HepG2 (cell line): Measurements from ENCODE around the gene CIB1. TPM values are rescaled to one million over a fixed set of nuclear protein-coding genes. Genes with fewer than 3 reads are reported as not detected.

Experiments used
- CREB1 ChIP-seq, 2 experiments: fragments of 450-650 bp in 1 of 2; IDR thresholded peaks; 2 replicates each; pipeline ENCODE4 v1.6.1; 2016 to 2017; ENCODE audit warnings: control low read depth in 1 of 2, mild to moderate bottlenecking in 1 of 2, missing compliant biosample characterization in 1 of 2, missing genetic modification characterization in 1 of 2
- DR1 ChIP-seq: sonication (generic); formaldehyde crosslinking; IDR thresholded peaks from 2 replicates; pipeline ENCODE4 v1.8.0; 2021; ENCODE audit warnings: mild to moderate bottlenecking, missing genetic modification reagents, inconsistent platforms
- GTF2F1 ChIP-seq: fragments of 150-350 bp; IDR thresholded peaks from 2 replicates; pipeline ENCODE4 v1.6.1; 2014; ENCODE audit warnings: low read length
- HOXA9 ChIP-seq: sonication (generic); formaldehyde crosslinking; IDR thresholded peaks from 2 replicates; pipeline ENCODE4 v1.8.1; 2022; ENCODE audit warnings: missing genetic modification reagents, mild to moderate bottlenecking, moderate library complexity, borderline replicate concordance
- JUN ChIP-seq: sonication (generic); formaldehyde crosslinking; IDR thresholded peaks from 2 replicates; pipeline ENCODE4 v1.4.0; 2020; ENCODE audit warnings: mild to moderate bottlenecking, missing genetic modification reagents
- MATR3 ChIP-seq: sonication (generic); formaldehyde crosslinking; IDR thresholded peaks from 2 replicates; pipeline ENCODE4 v1.4.0; 2020; ENCODE audit warnings: missing genetic modification reagents
- NAIF1 ChIP-seq: sonication (generic); formaldehyde crosslinking; IDR thresholded peaks from 2 replicates; pipeline ENCODE4 v1.5.0; 2020; ENCODE audit warnings: mild to moderate bottlenecking, missing genetic modification reagents, borderline replicate concordance
- NFATC3 ChIP-seq: sonication (generic); formaldehyde crosslinking; IDR thresholded peaks from 2 replicates; pipeline ENCODE4 v1.5.1; 2020; ENCODE audit warnings: mild to moderate bottlenecking, missing genetic modification reagents
- NFRKB ChIP-seq: fragments of 450-650 bp; IDR thresholded peaks from 2 replicates; pipeline ENCODE4 v1.6.1; 2017
- SNAI1 ChIP-seq: sonication (generic); formaldehyde crosslinking; IDR thresholded peaks from 2 replicates; pipeline ENCODE4 v1.5.0; 2020; ENCODE audit warnings: mild to moderate bottlenecking, missing genetic modification reagents, borderline replicate concordance
- ZNF232 ChIP-seq: sonication (generic); formaldehyde crosslinking; IDR thresholded peaks from 2 replicates; pipeline ENCODE4 v1.4.0; 2020; ENCODE audit warnings: missing genetic modification reagents, borderline replicate concordance
- ZNF263 ChIP-seq: sonication (generic); formaldehyde crosslinking; IDR thresholded peaks from 2 replicates; pipeline ENCODE4 v1.4.0; 2020; ENCODE audit warnings: missing genetic modification reagents
- ZNF709 ChIP-seq: sonication (generic); formaldehyde crosslinking; IDR thresholded peaks from 2 replicates; pipeline ENCODE4 v1.5.0; 2020; ENCODE audit warnings: mild to moderate bottlenecking, missing genetic modification reagents
- polyA plus RNA-seq, 8 experiments: library from polyadenylated mRNA; depleted of rRNA in 3 of 8; stranded (reverse) in 7 of 8; unstranded in 1 of 8; fragments of >200 nt; fragmentation: Illumina TruSeq in 4 of 8; extraction: Trizol in 4 of 8; gene quantifications; 2 replicates each; pipeline versions ENCODE4 v1.2.1 to v1.2.3, GENCODE V29; 2011 to 2016; ENCODE audit warnings: low read depth in 4 of 8, missing spikeins in 1 of 8, mixed read lengths in 1 of 8; ENCODE audit not compliant: insufficient read depth in 1 of 8
- total RNA-seq, 5 experiments: library from RNA; depleted of rRNA; stranded (reverse); fragments of >200 nt; fragmentation: Illumina TruSeq; extraction: Trizol; gene quantifications; 2 replicates each; pipeline ENCODE4 v1.2.3, GENCODE V29; 2016; ENCODE audit warnings: low read depth in 1 of 5
- TF ChIP-seq, protein P1 (sequence below): conservative IDR thresholded peaks from 2 replicates; pipeline ENCODE4 v1.6.1; 2018; ENCODE audit warnings: missing genetic modification reagents
- TF ChIP-seq, protein P2 (sequence below): sonication (generic); formaldehyde crosslinking; IDR thresholded peaks from 2 replicates; pipeline ENCODE4 v1.5.0; 2020; ENCODE audit warnings: mild to moderate bottlenecking, missing genetic modification reagents
- TF ChIP-seq, protein P3 (sequence below): sonication (generic); formaldehyde crosslinking; IDR thresholded peaks from 2 replicates; pipeline ENCODE4 v1.5.0; 2020; ENCODE audit warnings: missing genetic modification reagents
- TF ChIP-seq, protein P4 (sequence below): IDR thresholded peaks from 2 replicates; pipeline ENCODE4 v1.6.1; 2016; ENCODE audit warnings: low read depth, missing genetic modification reagents, missing compliant biosample characterization

Gene CIB1
- total and polyA plus RNA-seq, 2 of the 13 experiments (the other 11 are each of a cell fraction or from before 2014, with no cell fraction given), result 38.7 to 72.7 TPM

DNA sequence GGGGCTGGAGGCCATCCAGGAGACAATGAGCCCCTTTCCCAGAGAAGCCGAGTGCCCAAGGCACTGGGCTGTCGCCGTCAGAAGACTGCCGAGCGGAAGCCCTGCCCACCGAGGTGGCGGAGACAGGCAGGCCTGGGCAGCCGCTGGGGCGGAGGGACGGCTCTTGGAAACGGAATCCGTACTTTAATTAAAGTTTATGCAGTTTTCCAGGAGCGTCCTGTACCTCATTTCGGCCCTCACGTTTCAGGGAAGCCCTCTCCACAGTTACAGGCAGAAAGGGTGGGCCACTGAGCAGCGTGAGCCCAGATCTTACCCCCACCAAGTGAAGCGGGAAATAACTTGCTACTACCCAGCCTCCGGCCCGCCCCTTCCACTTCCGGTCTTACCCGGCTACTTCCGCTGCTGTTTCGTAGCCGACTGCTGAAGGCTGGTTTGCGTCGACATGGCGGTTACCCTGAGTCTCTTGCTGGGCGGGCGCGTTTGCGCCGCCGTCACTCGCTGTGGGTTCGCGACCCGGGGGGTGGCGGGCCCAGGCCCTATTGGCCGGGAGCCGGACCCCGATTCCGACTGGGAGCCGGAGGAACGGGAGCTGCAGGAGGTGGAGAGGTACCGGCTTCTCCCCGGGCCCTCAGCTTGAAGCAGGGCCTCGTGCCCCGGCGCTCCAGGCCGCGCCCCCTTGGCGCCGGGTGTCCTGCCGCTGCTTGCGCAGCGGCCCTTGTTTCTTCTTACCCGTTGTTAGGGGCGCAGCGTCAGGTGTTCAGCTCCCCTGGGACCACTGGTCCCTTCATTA lies 31.7 kb upstream of the CIB1 start, which contains the start of gene NGRN (continued):
- TF ChIP-seq, protein P1, sequence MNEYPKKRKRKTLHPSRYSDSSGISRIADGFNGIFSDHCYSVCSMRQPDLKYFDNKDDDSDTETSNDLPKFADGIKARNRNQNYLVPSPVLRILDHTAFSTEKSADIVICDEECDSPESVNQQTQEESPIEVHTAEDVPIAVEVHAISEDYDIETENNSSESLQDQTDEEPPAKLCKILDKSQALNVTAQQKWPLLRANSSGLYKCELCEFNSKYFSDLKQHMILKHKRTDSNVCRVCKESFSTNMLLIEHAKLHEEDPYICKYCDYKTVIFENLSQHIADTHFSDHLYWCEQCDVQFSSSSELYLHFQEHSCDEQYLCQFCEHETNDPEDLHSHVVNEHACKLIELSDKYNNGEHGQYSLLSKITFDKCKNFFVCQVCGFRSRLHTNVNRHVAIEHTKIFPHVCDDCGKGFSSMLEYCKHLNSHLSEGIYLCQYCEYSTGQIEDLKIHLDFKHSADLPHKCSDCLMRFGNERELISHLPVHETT (CRISPR knock-in tag), result no peak; the same call in 1 of the 2 replicates
- TF ChIP-seq, protein P2, sequence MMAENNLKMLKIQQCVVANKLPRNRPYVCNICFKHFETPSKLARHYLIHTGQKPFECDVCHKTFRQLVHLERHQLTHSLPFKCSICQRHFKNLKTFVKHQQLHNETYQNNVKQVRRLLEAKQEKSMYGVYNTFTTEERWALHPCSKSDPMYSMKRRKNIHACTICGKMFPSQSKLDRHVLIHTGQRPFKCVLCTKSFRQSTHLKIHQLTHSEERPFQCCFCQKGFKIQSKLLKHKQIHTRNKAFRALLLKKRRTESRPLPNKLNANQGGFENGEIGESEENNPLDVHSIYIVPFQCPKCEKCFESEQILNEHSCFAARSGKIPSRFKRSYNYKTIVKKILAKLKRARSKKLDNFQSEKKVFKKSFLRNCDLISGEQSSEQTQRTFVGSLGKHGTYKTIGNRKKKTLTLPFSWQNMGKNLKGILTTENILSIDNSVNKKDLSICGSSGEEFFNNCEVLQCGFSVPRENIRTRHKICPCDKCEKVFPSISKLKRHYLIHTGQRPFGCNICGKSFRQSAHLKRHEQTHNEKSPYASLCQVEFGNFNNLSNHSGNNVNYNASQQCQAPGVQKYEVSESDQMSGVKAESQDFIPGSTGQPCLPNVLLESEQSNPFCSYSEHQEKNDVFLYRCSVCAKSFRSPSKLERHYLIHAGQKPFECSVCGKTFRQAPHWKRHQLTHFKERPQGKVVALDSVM (CRISPR knock-in tag), result peak; percentile 34
- no peak; the same call in 1 of the 2 replicates for TF ChIP-seq DR1 (CRISPR knock-in tag)
- TF ChIP-seq JUN (CRISPR knock-in tag), result no peak
- TF ChIP-seq ZNF232 (CRISPR knock-in tag), result no peak
- TF ChIP-seq SNAI1, result peak; percentile 82
- no peak for TF ChIP-seq HOXA9 (CRISPR knock-in tag)
- TF ChIP-seq ZNF709 (CRISPR knock-in tag), result no peak
- no peak for TF ChIP-seq NFRKB
- TF ChIP-seq CREB1 (IDR thresholded peaks at IDR 0.05), result peak; percentile 47; the same call in 1 of the 2 replicates
- TF ChIP-seq CREB1 (CRISPR knock-in tag; IDR thresholded peaks at IDR 0.05), result no peak
- TF ChIP-seq NFATC3 (CRISPR knock-in tag), result 0 out of 2 replicates have a peak, but pooled peaks have one; percentile 73
- no peak for TF ChIP-seq GTF2F1
- TF ChIP-seq, protein P3, sequence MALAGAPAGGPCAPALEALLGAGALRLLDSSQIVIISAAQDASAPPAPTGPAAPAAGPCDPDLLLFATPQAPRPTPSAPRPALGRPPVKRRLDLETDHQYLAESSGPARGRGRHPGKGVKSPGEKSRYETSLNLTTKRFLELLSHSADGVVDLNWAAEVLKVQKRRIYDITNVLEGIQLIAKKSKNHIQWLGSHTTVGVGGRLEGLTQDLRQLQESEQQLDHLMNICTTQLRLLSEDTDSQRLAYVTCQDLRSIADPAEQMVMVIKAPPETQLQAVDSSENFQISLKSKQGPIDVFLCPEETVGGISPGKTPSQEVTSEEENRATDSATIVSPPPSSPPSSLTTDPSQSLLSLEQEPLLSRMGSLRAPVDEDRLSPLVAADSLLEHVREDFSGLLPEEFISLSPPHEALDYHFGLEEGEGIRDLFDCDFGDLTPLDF, result peak; percentile 79
- TF ChIP-seq NAIF1, result peak; percentile 67; the same call in 1 of the 2 replicates
- TF ChIP-seq ZNF263 (CRISPR knock-in tag), result no peak
- TF ChIP-seq, protein P4, sequence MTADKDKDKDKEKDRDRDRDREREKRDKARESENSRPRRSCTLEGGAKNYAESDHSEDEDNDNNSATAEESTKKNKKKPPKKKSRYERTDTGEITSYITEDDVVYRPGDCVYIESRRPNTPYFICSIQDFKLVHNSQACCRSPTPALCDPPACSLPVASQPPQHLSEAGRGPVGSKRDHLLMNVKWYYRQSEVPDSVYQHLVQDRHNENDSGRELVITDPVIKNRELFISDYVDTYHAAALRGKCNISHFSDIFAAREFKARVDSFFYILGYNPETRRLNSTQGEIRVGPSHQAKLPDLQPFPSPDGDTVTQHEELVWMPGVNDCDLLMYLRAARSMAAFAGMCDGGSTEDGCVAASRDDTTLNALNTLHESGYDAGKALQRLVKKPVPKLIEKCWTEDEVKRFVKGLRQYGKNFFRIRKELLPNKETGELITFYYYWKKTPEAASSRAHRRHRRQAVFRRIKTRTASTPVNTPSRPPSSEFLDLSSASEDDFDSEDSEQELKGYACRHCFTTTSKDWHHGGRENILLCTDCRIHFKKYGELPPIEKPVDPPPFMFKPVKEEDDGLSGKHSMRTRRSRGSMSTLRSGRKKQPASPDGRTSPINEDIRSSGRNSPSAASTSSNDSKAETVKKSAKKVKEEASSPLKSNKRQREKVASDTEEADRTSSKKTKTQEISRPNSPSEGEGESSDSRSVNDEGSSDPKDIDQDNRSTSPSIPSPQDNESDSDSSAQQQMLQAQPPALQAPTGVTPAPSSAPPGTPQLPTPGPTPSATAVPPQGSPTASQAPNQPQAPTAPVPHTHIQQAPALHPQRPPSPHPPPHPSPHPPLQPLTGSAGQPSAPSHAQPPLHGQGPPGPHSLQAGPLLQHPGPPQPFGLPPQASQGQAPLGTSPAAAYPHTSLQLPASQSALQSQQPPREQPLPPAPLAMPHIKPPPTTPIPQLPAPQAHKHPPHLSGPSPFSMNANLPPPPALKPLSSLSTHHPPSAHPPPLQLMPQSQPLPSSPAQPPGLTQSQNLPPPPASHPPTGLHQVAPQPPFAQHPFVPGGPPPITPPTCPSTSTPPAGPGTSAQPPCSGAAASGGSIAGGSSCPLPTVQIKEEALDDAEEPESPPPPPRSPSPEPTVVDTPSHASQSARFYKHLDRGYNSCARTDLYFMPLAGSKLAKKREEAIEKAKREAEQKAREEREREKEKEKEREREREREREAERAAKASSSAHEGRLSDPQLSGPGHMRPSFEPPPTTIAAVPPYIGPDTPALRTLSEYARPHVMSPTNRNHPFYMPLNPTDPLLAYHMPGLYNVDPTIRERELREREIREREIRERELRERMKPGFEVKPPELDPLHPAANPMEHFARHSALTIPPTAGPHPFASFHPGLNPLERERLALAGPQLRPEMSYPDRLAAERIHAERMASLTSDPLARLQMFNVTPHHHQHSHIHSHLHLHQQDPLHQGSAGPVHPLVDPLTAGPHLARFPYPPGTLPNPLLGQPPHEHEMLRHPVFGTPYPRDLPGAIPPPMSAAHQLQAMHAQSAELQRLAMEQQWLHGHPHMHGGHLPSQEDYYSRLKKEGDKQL, result peak; percentile 22; the same call in 1 of the 2 replicates
- no peak for TF ChIP-seq MATR3 (CRISPR knock-in tag)
